GM18502 (cell line): ENCODE results near the gene PRKCE.
A peak's percentile ranks its signal among the peaks of the same experiment; 100 is the strongest.
"Not testable (repeated sequence)": the region's sequence is repeated elsewhere in the genome, so short reads cannot be mapped to it uniquely, and the experiment has no call there.

Source experiments
- ATAC-seq: cut with Tn5 transposase; IDR thresholded peaks from one replicate; pipeline ENCODE4 v1.9.1; 2021; ENCODE audit warnings: mild to moderate bottlenecking; ENCODE audit not compliant: unreplicated experiment, poor library complexity

Gene PRKCE

GRCh38 chr2:46213906-46214305 is 562.4 kb downstream of the PRKCE start:
- no peak for ATAC-seq

GRCh38 chr2:46216213-46216612 is 564.7 kb downstream of the PRKCE start:
- no peak for ATAC-seq

GRCh38 chr2:46223514-46223913 is 572.0 kb downstream of the PRKCE start:
- ATAC-seq, result not testable (repeated sequence)

- ATAC-seq, result no peak
Observed at GRCh38 chr2:46225150-46225625, 573.7 kb downstream of the PRKCE start.

- no peak for ATAC-seq
Observed at GRCh38 chr2:46225730-46226129, 574.3 kb downstream of the PRKCE start.

GRCh38 chr2:46226620-46227019 is 575.1 kb downstream of the PRKCE start:
- ATAC-seq, result no peak

- ATAC-seq, result no peak
Observed at GRCh38 chr2:46227022-46227421, 575.5 kb downstream of the PRKCE start.

- no peak for ATAC-seq
Observed at GRCh38 chr2:46227674-46228289, 576.3 kb downstream of the PRKCE start.

- ATAC-seq, result peak; percentile 55
Observed at GRCh38 chr2:46229134-46230063, 577.9 kb downstream of the PRKCE start.

GRCh38 chr2:46230115-46230571 is 578.7 kb downstream of the PRKCE start:
- ATAC-seq, result peak; percentile 53

- no peak for ATAC-seq
Observed at GRCh38 chr2:46230677-46231425, 579.4 kb downstream of the PRKCE start.

GRCh38 chr2:46231721-46232120 is 580.2 kb downstream of the PRKCE start:
- ATAC-seq, result no peak

GRCh38 chr2:46232860-46233259 is 581.4 kb downstream of the PRKCE start:
- no peak for ATAC-seq

GRCh38 chr2:46236006-46236875 is 584.8 kb downstream of the PRKCE start:
- ATAC-seq, result no peak

- ATAC-seq, result no peak
Observed at GRCh38 chr2:46236876-46237859, 585.7 kb downstream of the PRKCE start.
